OCI-LY1 (cell line): ENCODE measurements around the gene IFNE.
"Not testable (repeated sequence)": the region's sequence is repeated elsewhere in the genome, so short reads cannot be mapped to it uniquely, and the experiment has no call there.

Experiments used
- H2AFZ ChIP-seq: fragments of 200-600 bp; sonication (generic), shearing (Covaris generic); 2 replicates; pipeline ENCODE4 v1.6.0; 2014; ENCODE audit warnings: antibody characterized with exemption, mild to moderate bottlenecking, low read length
- H3F3A ChIP-seq: fragments of 200-600 bp; sonication (generic), shearing (Covaris generic); 2 replicates; pipeline ENCODE4 v1.6.0; 2014; ENCODE audit warnings: mild to moderate bottlenecking, antibody characterized with exemption, low read length, moderate library complexity; ENCODE audit not compliant: insufficient read depth
- H3K27ac ChIP-seq: fragments of 200-600 bp; sonication (generic); 2 replicates; pipeline ENCODE4 v1.5.1; 2014; ENCODE audit warnings: low read length, mixed run types, mild to moderate bottlenecking, low read depth; ENCODE audit not compliant: poor library complexity, severe bottlenecking
- H3K27me3 ChIP-seq: fragments of 200-600 bp; sonication (generic); 2 replicates; pipeline ENCODE4 v1.6.0; 2014; ENCODE audit warnings: antibody characterized with exemption, mild to moderate bottlenecking, low read length, moderate library complexity; ENCODE audit not compliant: insufficient read depth
- H3K36me3 ChIP-seq: fragments of 200-600 bp; sonication (generic); 2 replicates; pipeline ENCODE4 v1.6.1; 2014; ENCODE audit warnings: mild to moderate bottlenecking, antibody characterized with exemption, low read length, moderate library complexity, mixed read lengths; ENCODE audit not compliant: insufficient read depth
- H3K4me1 ChIP-seq: fragments of 200-600 bp; sonication (generic); 2 replicates; pipeline ENCODE4 v1.5.1; 2014; ENCODE audit warnings: mild to moderate bottlenecking, low read length, moderate library complexity; ENCODE audit not compliant: insufficient read depth, severe bottlenecking
- H3K4me2 ChIP-seq: fragments of 200-600 bp; sonication (generic), shearing (Covaris generic); 2 replicates; pipeline ENCODE4 v1.6.1; 2014; ENCODE audit warnings: low read length
- H3K4me3 ChIP-seq: fragments of 200-600 bp; sonication (generic); 2 replicates; pipeline ENCODE4 v1.5.1; 2014; ENCODE audit warnings: low read length, low read depth, mild to moderate bottlenecking, mixed read lengths; ENCODE audit not compliant: poor library complexity, severe bottlenecking
- H3K79me2 ChIP-seq: fragments of 200-600 bp; shearing (Covaris generic); 2 replicates; pipeline ENCODE4 v1.6.1; 2016; ENCODE audit warnings: mixed run types, low read length, mixed read lengths; ENCODE audit not compliant: insufficient read depth
- H3K9ac ChIP-seq: fragments of 200-600 bp; sonication (generic), shearing (Covaris generic); 2 replicates; pipeline ENCODE4 v1.6.1; 2014; ENCODE audit warnings: mild to moderate bottlenecking, low read length, mixed read lengths
- H3K9me2 ChIP-seq: fragments of 200-600 bp; sonication (generic), shearing (Covaris generic); 2 replicates; pipeline ENCODE4 v1.6.1; 2014; ENCODE audit warnings: low read depth, mild to moderate bottlenecking, low read length, mixed read lengths
- H3K9me3 ChIP-seq: fragments of 200-600 bp; shearing (Covaris generic); 2 replicates; pipeline ENCODE4 v1.6.1; 2014; ENCODE audit warnings: low read length, mixed read lengths
- H4K20me1 ChIP-seq: fragments of 200-600 bp; sonication (generic), shearing (Covaris generic); 2 replicates; pipeline ENCODE4 v1.6.0; 2016; ENCODE audit warnings: mild to moderate bottlenecking, low read length; ENCODE audit not compliant: insufficient read depth
- CTCF ChIP-seq: fragments of 200-600 bp; sonication (generic), shearing (Covaris generic); IDR thresholded peaks from 2 replicates; pipeline ENCODE4 v1.5.1; 2017; ENCODE audit warnings: mild to moderate bottlenecking, antibody characterized with exemption, low read length, moderate library complexity, mixed read lengths
- EZH2 ChIP-seq: fragments of 200-600 bp; sonication (generic), shearing (Covaris generic); IDR thresholded peaks from 2 replicates; pipeline ENCODE4 v1.8.0; 2017; ENCODE audit warnings: borderline replicate concordance, mixed run types, mild to moderate bottlenecking, antibody characterized with exemption, low read length, moderate library complexity, mixed read lengths

Gene IFNE

GRCh38 chr9:21443849-21444625 is 38.1 kb downstream of the IFNE start:
- Histone ChIP-seq H3K36me3 (no peaks in the 10 kb centered on the region), H3K9me3 (no peaks in the 10 kb centered on the region), H3K79me2 (no peaks in the 10 kb centered on the region), H2AFZ (no peak overlapping the region), H3F3A (no peaks in the 10 kb centered on the region), H3K27ac (no peak overlapping the region), H3K4me3 (no peak overlapping the region), H4K20me1 (no peaks in the 10 kb centered on the region), H3K9me2 (no peaks in the 10 kb centered on the region), H3K4me2 (no peak overlapping the region), H3K9ac (no peak overlapping the region), H3K4me1 (no peaks in the 10 kb centered on the region), H3K27me3 (no peaks in the 10 kb centered on the region)
- TF ChIP-seq EZH2 (no peak), CTCF (no peak)

GRCh38 chr9:21440139-21440538 is 42.0 kb downstream of the IFNE start, which contains the start of gene IFNA1:
TSS of gene IFNA1 (plus strand) at chr9:21440439. CDS start at chr9:21440508, 69 bp downstream.
- no peaks in the 10 kb centered on the region for H3K27me3 ChIP-seq
- H3K9ac ChIP-seq, result no peak within 1 kb of the TSS
- TF ChIP-seq EZH2 (no peak), CTCF (no peak)
- no peaks in the 10 kb centered on the region for H3F3A ChIP-seq
- no peaks in the 10 kb centered on the region for H3K9me3 ChIP-seq
- no peak within 1 kb of the TSS for H3K4me3 ChIP-seq
- H3K79me2 ChIP-seq, result no peaks in the 10 kb centered on the region
- H3K36me3 ChIP-seq, result no peaks in the 10 kb centered on the region
- no peaks in the 10 kb centered on the region for H3K4me1 ChIP-seq
- H3K9me2 ChIP-seq, result no peaks in the 10 kb centered on the region
- no peak within 1 kb of the TSS for H2AFZ ChIP-seq
- H4K20me1 ChIP-seq, result no peaks in the 10 kb centered on the region
- no peak within 1 kb of the TSS for H3K27ac ChIP-seq
- no peak within 1 kb of the TSS for H3K4me2 ChIP-seq

- H3K27ac ChIP-seq, H3K9me3 ChIP-seq, H3K9me2 ChIP-seq, H3K27me3 ChIP-seq, H3K79me2 ChIP-seq, H3K4me2 ChIP-seq, H3K4me3 ChIP-seq, H3K36me3 ChIP-seq, H4K20me1 ChIP-seq, H3F3A ChIP-seq, H3K4me1 ChIP-seq, H2AFZ ChIP-seq, H3K9ac ChIP-seq: not testable (repeated sequence)
These were observed 47.1 kb downstream of the IFNE start for GRCh38 chr9:21435015-21435383.
